CD4-positive, alpha-beta memory T cell (primary cell): Measurements from ENCODE around the gene STAC3. TPM values are rescaled to one million over a fixed set of nuclear protein-coding genes. Genes with fewer than 3 reads are reported as not detected.

ENCODE experiments used
- CTCF ChIA-PET: fragments of 350-600 bp; sonication (Branson Sonifier 250); formaldehyde crosslinking; loops from one replicate; lab custom pipeline; 2021; ENCODE audit warnings: inconsistent platforms; ENCODE audit not compliant: partially characterized antibody; lab: Charles Lee
- POLR2A ChIA-PET: fragments of 350-600 bp; sonication (Branson Sonifier 250); formaldehyde crosslinking; loops from one replicate; lab custom pipeline; 2021; ENCODE audit not compliant: partially characterized antibody; lab: Charles Lee
- DNase-seq, 5 donors: peaks; one replicate each; pipeline versions ENCODE4 v3.0.0 to v3.0.0-alpha.2; 2020 to 2022; ENCODE audit warnings: mixed read lengths in 1 of 5
- H3K27ac ChIP-seq: one replicate; pipeline ENCODE4 v1.7.0; 2013; ENCODE audit warnings: low read depth, low read length
- H3K27me3 ChIP-seq: 2 replicates; pipeline ENCODE4 v1.7.0; 2013; ENCODE audit warnings: mild to moderate bottlenecking, low read length, moderate library complexity; ENCODE audit not compliant: insufficient read depth
- H3K36me3 ChIP-seq: 2 replicates; pipeline ENCODE4 v1.7.0; 2013; ENCODE audit warnings: mild to moderate bottlenecking, low read length, moderate library complexity; ENCODE audit not compliant: insufficient read depth
- H3K4me1 ChIP-seq: 2 replicates; pipeline ENCODE4 v1.7.0; 2013; ENCODE audit warnings: mild to moderate bottlenecking, low read length, moderate library complexity; ENCODE audit not compliant: insufficient read depth
- H3K4me3 ChIP-seq, 2 donors: one replicate each; pipeline ENCODE4 v1.7.0; 2013; ENCODE audit warnings: low read length in 2 of 2, mild to moderate bottlenecking in 1 of 2
- H3K9me3 ChIP-seq, 2 donors: one replicate each; pipeline ENCODE4 v1.7.0; 2013; ENCODE audit warnings: low read length in 2 of 2, control low read depth in 1 of 2; ENCODE audit not compliant: control insufficient read depth in 1 of 2
- H3K27ac Mint-ChIP-seq, 7 donors: one replicate each; pipeline ENCODE4 v1.8.0; 2020 to 2021; ENCODE audit warnings: mixed read lengths in 7 of 7, mild to moderate bottlenecking in 6 of 7, inconsistent platforms in 3 of 7, moderate library complexity in 3 of 7
- H3K27me3 Mint-ChIP-seq, 2 donors: one replicate each; pipeline ENCODE4 v1.8.0; 2020 to 2021; ENCODE audit warnings: mixed read lengths in 2 of 2
- H3K36me3 Mint-ChIP-seq, 2 donors: one replicate each; pipeline ENCODE4 v1.8.0; 2020 to 2021; ENCODE audit warnings: mixed read lengths in 2 of 2, inconsistent platforms in 1 of 2, mild to moderate bottlenecking in 1 of 2
- H3K4me1 Mint-ChIP-seq, 4 donors: one replicate each; pipeline ENCODE4 v1.8.0; 2020 to 2021; ENCODE audit warnings: mixed read lengths in 4 of 4, mild to moderate bottlenecking in 1 of 4
- H3K4me3 Mint-ChIP-seq, 8 donors: one replicate each; pipeline ENCODE4 v1.8.0; 2020 to 2021; ENCODE audit warnings: mixed read lengths in 8 of 8, mild to moderate bottlenecking in 7 of 8, moderate library complexity in 6 of 8, inconsistent platforms in 3 of 8
- H3K9me3 Mint-ChIP-seq, 8 donors: one replicate each; pipeline ENCODE4 v1.8.0; 2020 to 2021; ENCODE audit warnings: mixed read lengths in 8 of 8, mild to moderate bottlenecking in 5 of 8, inconsistent platforms in 3 of 8, moderate library complexity in 1 of 8
- intact Hi-C: fragments of 100-400 bp; cut with micrococcal nuclease; formaldehyde crosslinking; loops from one replicate; pipeline ENCODE4 v1.15.1; 2023
- polyA plus RNA-seq, 2 donors: library from polyadenylated mRNA; unstranded; fragments of 300-500 nt; fragmentation: Illumina TruSeq; gene quantifications; one replicate each; pipeline ENCODE4 v1.2.3, GENCODE V29; 2021
- total RNA-seq, 2 experiments: library from RNA; stranded (reverse); gene quantifications; one replicate each; pipeline ENCODE4 v1.2.3, GENCODE V29; 2021

The STAC3 gene
- total and polyA plus RNA-seq, 4 experiments from 2014 or later = 0.61 to 3.0 (median 2.7) TPM; not detected in 1

GRCh38 chr12:57255916-57256315 is 4.9 kb upstream of the STAC3 start:
- no peak for DNase-seq
- no peaks in the 10 kb centered on the region for H3K9me3 ChIP-seq
- Mint-ChIP-seq H3K4me3 (no peak overlapping the region), H3K27ac (peak overlapping the region in 2 of 7 donors; percentile 35 to 80), H3K27me3 (no peaks in the 10 kb centered on the region), H3K9me3 (peaks cover 0 to 2% (median 0%) of the 10 kb centered on the region in 8 donors), H3K4me1 (no peaks in the 10 kb centered on the region), H3K36me3 (peaks cover 47 to 54% of the 10 kb centered on the region in 2 donors)
- H3K27me3 ChIP-seq = no peaks in the 10 kb centered on the region
- peaks cover 47% of the 10 kb centered on the region for H3K36me3 ChIP-seq
- ChIA-PET POLR2A (no interaction called here), CTCF (interaction anchor here (1.1 to 1.5 kb wide), 2 partner anchors 9 to 42 kb away, joined by 3 to 5 read pairs; no protein-coding TSS in a partner anchor)
- intact Hi-C loops = no loop called here
- no peaks in the 10 kb centered on the region for H3K4me1 ChIP-seq
- H3K27ac ChIP-seq = no peak overlapping the region
- no peak overlapping the region for H3K4me3 ChIP-seq

- Mint-ChIP-seq H3K36me3 (peaks cover 37 to 45% of the 10 kb centered on the region in 2 donors), H3K9me3 (peaks cover 0 to 1% (median 0%) of the 10 kb centered on the region in 8 donors), H3K4me3 (no peak overlapping the region), H3K27me3 (no peaks in the 10 kb centered on the region), H3K27ac (peak overlapping the region in 2 of 7 donors; percentile 13 to 42), H3K4me1 (no peaks in the 10 kb centered on the region)
- DNase-seq = no peak
- Histone ChIP-seq H3K9me3 (no peaks in the 10 kb centered on the region), H3K36me3 (peaks cover 41% of the 10 kb centered on the region), H3K4me3 (no peak overlapping the region), H3K27me3 (no peaks in the 10 kb centered on the region), H3K4me1 (no peaks in the 10 kb centered on the region), H3K27ac (no peak overlapping the region)
- intact Hi-C loops = no loop called here
- POLR2A ChIA-PET = no interaction called here
- CTCF ChIA-PET = interaction anchor here (0.7 to 5.3 kb wide), 3 partner anchors 10 to 79 kb away, joined by 4 to 34 read pairs (median 5); no protein-coding TSS in a partner anchor
Measured at GRCh38 chr12:57254506-57255280, 3.7 kb upstream of the STAC3 start.

GRCh38 chr12:57250541-57250940 is 446 bp downstream of the STAC3 start:
- intact Hi-C loops = no loop called here
- POLR2A ChIA-PET = interaction anchor here (1.0 kb wide), 1 partner anchor 20 kb away, joined by 3 read pairs; no protein-coding TSS in a partner anchor

GRCh38 chr12:57248934-57249742 is 1.8 kb downstream of the STAC3 start:
- H3K27me3 ChIP-seq = no peaks in the 10 kb centered on the region
- H3K36me3 ChIP-seq = no peaks in the 10 kb centered on the region
- H3K9me3 Mint-ChIP-seq = no peaks in the 10 kb centered on the region
- intact Hi-C loops = no loop called here
- peak overlapping the region in 1 of 7 donors; percentile 1 for H3K27ac Mint-ChIP-seq
- H3K27me3 Mint-ChIP-seq = peaks cover 3% of the 10 kb centered on the region in 2 donors
- no peaks in the 10 kb centered on the region for H3K4me1 ChIP-seq
- peaks cover 0 to 2% (median under 1%) of the 10 kb centered on the region in 4 donors for H3K4me1 Mint-ChIP-seq
- POLR2A ChIA-PET = no interaction called here
- no peak overlapping the region for H3K4me3 ChIP-seq
- no peak for DNase-seq
- H3K36me3 Mint-ChIP-seq = peaks cover 4 to 10% of the 10 kb centered on the region in 2 donors
- H3K27ac ChIP-seq = no peak overlapping the region
- CTCF ChIA-PET = interaction anchor here (0.7 to 12.9 kb wide), 3 partner anchors 10 to 34 kb away, joined by 4 to 415 read pairs (median 5); partner anchors contain the start of gene NXPH4
- H3K9me3 ChIP-seq = no peaks in the 10 kb centered on the region
- H3K4me3 Mint-ChIP-seq = no peak overlapping the region

More at GRCh38 chr12:57250541-57250940, 446 bp downstream of the STAC3 start:
- Mint-ChIP-seq H3K27me3 (peaks cover 3% of the 10 kb centered on the region in 2 donors), H3K36me3 (peaks cover 13 to 14% of the 10 kb centered on the region in 2 donors), H3K4me1 (no peaks in the 10 kb centered on the region), H3K27ac (no peak overlapping the region), H3K9me3 (no peaks in the 10 kb centered on the region), H3K4me3 (no peak overlapping the region)
- no peaks in the 10 kb centered on the region for H3K4me1 ChIP-seq
- H3K27me3 ChIP-seq = no peaks in the 10 kb centered on the region
- H3K27ac ChIP-seq = no peak overlapping the region
- CTCF ChIA-PET = interaction anchor here (1.3 to 5.3 kb wide), 4 partner anchors 8 to 36 kb away, joined by 5 to 34 read pairs (median 7); no protein-coding TSS in a partner anchor
- H3K4me3 ChIP-seq = no peak overlapping the region
- H3K9me3 ChIP-seq = no peaks in the 10 kb centered on the region
- peaks cover 5% of the 10 kb centered on the region for H3K36me3 ChIP-seq
- DNase-seq = no peak

GRCh38 chr12:57247041-57247440 is 3.9 kb downstream of the STAC3 start:
- POLR2A ChIA-PET = no interaction called here
- no peak for DNase-seq

GRCh38 chr12:57244312-57244696 is 6.7 kb downstream of the STAC3 start:
- Histone ChIP-seq H3K4me3 (no peak overlapping the region), H3K9me3 (no peaks in the 10 kb centered on the region), H3K27me3 (peaks cover 21% of the 10 kb centered on the region), H3K4me1 (peaks cover 47% of the 10 kb centered on the region), H3K36me3 (no peaks in the 10 kb centered on the region), H3K27ac (no peak overlapping the region)
- POLR2A ChIA-PET = interaction anchor here (1.7 to 7.0 kb wide), 2 partner anchors 28 to 116 kb away, joined by 5 to 86 read pairs; partner anchors contain the start of genes LRP1 and NXPH4
- intact Hi-C loops = loop anchor here (5.0 kb wide), 1 partner anchor 177 kb away; no protein-coding TSS in a partner anchor
- CTCF ChIA-PET = interaction anchor here (1.1 to 12.9 kb wide), 8 partner anchors 9 to 120 kb away, joined by 3 to 415 read pairs (median 8); partner anchors contain the start of genes NXPH4, SHMT2 and STAC3
- H3K36me3 Mint-ChIP-seq = peaks cover 4 to 7% of the 10 kb centered on the region in 2 donors
- H3K4me3 Mint-ChIP-seq = peak overlapping the region in 3 of 8 donors; percentile 13 to 93 (median 68)
- no peaks in the 10 kb centered on the region for H3K9me3 Mint-ChIP-seq
- H3K4me1 Mint-ChIP-seq = peaks cover 23 to 50% (median 35%) of the 10 kb centered on the region in 4 donors
- no peak for DNase-seq
- H3K27ac Mint-ChIP-seq = peak overlapping the region in 1 of 7 donors; percentile 85
- H3K27me3 Mint-ChIP-seq = peaks cover 24 to 34% of the 10 kb centered on the region in 2 donors

More at GRCh38 chr12:57247041-57247440, 3.9 kb downstream of the STAC3 start:
- Histone ChIP-seq H3K9me3 (no peaks in the 10 kb centered on the region), H3K4me1 (peaks cover 21% of the 10 kb centered on the region), H3K4me3 (no peak overlapping the region), H3K27me3 (peaks cover 12% of the 10 kb centered on the region), H3K27ac (no peak overlapping the region), H3K36me3 (no peaks in the 10 kb centered on the region)
- CTCF ChIA-PET = interaction anchor here (0.7 to 12.9 kb wide), 3 partner anchors 20 to 158 kb away, joined by 3 to 415 read pairs (median 245); partner anchors contain the start of genes NXPH4 and SHMT2
- H3K27me3 Mint-ChIP-seq = peaks cover 11 to 14% of the 10 kb centered on the region in 2 donors
- H3K4me1 Mint-ChIP-seq = peaks cover 6 to 23% (median 13%) of the 10 kb centered on the region in 4 donors
- intact Hi-C loops = no loop called here
- no peaks in the 10 kb centered on the region for H3K9me3 Mint-ChIP-seq
- peaks cover 2 to 4% of the 10 kb centered on the region in 2 donors for H3K36me3 Mint-ChIP-seq
- no peak overlapping the region for H3K27ac Mint-ChIP-seq
- H3K4me3 Mint-ChIP-seq = no peak overlapping the region
